Esophagus squamous epithelium (tissue), 5 donors: ENCODE data around the gene TRAP1. TPM values are rescaled to one million over a fixed set of nuclear protein-coding genes. Genes with fewer than 3 reads are reported as not detected.
A peak's percentile ranks its signal among the peaks of the same experiment; 100 is the strongest.
"Not testable (repeated sequence)": the region's sequence is repeated elsewhere in the genome, so short reads cannot be mapped to it uniquely, and the experiment has no call there.

Experiments
- DNase-seq: peaks from one replicate; lab custom pipeline; 2025; lab: John Stamatoyannopoulos, UW
- H3K27ac ChIP-seq, 4 donors: fragments of 200-600 bp; sonication (generic); one replicate each; pipeline ENCODE4 v1.5.1; 2016 to 2019; ENCODE audit warnings: mild to moderate bottlenecking in 1 of 4
- H3K27me3 ChIP-seq, 4 donors: fragments of 200-600 bp; sonication (generic); 1 replicate in 3 of 4; 2 replicates in 1 of 4; pipeline versions ENCODE4 v1.5.1 to v1.6.0; 2017 to 2021; ENCODE audit warnings: antibody characterized with exemption in 1 of 4
- H3K36me3 ChIP-seq, 3 donors: fragments of 200-600 bp; sonication (generic); one replicate each; pipeline ENCODE4 v1.5.1; 2016 to 2019
- H3K4me1 ChIP-seq, 3 donors: fragments of 200-600 bp; sonication (generic); one replicate each; pipeline ENCODE4 v1.5.1; 2017 to 2019
- H3K4me3 ChIP-seq, 4 donors: fragments of 200-600 bp; sonication (generic); 1 replicate in 3 of 4; 2 replicates in 1 of 4; pipeline ENCODE4 v1.5.1; 2016 to 2019; ENCODE audit warnings: mild to moderate bottlenecking in 2 of 4, moderate library complexity in 1 of 4
- H3K9me3 ChIP-seq, 3 donors: fragments of 200-600 bp; sonication (generic); one replicate each; pipeline ENCODE4 v1.5.1; 2016 to 2019
- POLR2A ChIP-seq, 4 donors: fragments of 450-650 bp; IDR thresholded peaks; one replicate each; pipeline ENCODE4 v1.6.1; 2017; ENCODE audit warnings: antibody characterized with exemption in 4 of 4, mild to moderate bottlenecking in 4 of 4, moderate library complexity in 3 of 4
- WGBS, 2 donors: methylation state at CpG; one replicate each; pipeline ENCODE4 v1.1.5; 2018; 5-methylcytosine and 5-hydroxymethylcytosine counted together
- intact Hi-C: fragments of 100-400 bp; cut with DNase I; formaldehyde crosslinking; loops from one replicate; pipeline ENCODE4 v1.15.0; 2022
- total RNA-seq, 4 donors: library from RNA; depleted of rRNA; stranded (reverse); fragments of >200 nt; gene quantifications; one replicate each; pipeline ENCODE4 v1.1.0, GENCODE V29; 2016
- TF ChIP-seq, protein P1 (sequence below), 6 experiments: fragments of 450-650 bp in 4 of 6; fragments of 200-600 bp in 2 of 6; sonication (generic) in 2 of 6; IDR thresholded peaks; one replicate each; pipeline ENCODE4 v1.5.1; 2016 to 2019; ENCODE audit warnings: antibody characterized with exemption in 6 of 6, mild to moderate bottlenecking in 4 of 6, moderate library complexity in 4 of 6
- donor health status: DM: yes; HTN: yes; CAD: no.

TRAP1 gene
- total RNA-seq, 4 donors from 2014 or later = 76.5 to 121 (median 97.6) TPM

DNA sequence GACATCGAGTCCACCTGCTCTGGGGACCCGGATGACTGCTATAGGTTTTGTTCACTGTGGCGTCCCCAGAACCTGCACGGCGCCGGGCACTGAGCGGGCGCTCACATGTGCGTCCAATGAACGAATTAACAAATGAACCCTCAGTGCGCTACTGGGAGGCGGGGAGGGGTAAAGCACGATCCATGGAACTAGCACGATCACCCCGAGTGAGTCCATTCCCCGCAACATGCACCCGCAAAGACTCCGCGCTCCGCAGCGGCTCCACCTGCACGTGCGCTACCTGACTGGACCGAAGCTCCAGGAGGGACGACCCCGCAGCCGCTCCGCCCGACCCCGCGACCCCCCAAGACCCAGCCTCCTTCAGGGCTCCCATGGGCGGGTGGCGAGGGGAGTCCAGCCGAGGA is 491 bp downstream of the TRAP1 start:
- Histone ChIP-seq H3K27ac (peak overlapping the region; percentile 72 to 95 (median 93)), H3K4me1 (peaks cover 5 to 55% (median 9%) of the 10 kb centered on the region in 3 donors), H3K36me3 (peaks cover 0 to 11% (median 0%) of the 10 kb centered on the region in 3 donors), H3K27me3 (no peaks in the 10 kb centered on the region), H3K9me3 (no peaks in the 10 kb centered on the region), H3K4me3 (peak overlapping the region; percentile 81 to 98 (median 95))
- no peak for DNase-seq
- TF ChIP-seq, protein P1, sequence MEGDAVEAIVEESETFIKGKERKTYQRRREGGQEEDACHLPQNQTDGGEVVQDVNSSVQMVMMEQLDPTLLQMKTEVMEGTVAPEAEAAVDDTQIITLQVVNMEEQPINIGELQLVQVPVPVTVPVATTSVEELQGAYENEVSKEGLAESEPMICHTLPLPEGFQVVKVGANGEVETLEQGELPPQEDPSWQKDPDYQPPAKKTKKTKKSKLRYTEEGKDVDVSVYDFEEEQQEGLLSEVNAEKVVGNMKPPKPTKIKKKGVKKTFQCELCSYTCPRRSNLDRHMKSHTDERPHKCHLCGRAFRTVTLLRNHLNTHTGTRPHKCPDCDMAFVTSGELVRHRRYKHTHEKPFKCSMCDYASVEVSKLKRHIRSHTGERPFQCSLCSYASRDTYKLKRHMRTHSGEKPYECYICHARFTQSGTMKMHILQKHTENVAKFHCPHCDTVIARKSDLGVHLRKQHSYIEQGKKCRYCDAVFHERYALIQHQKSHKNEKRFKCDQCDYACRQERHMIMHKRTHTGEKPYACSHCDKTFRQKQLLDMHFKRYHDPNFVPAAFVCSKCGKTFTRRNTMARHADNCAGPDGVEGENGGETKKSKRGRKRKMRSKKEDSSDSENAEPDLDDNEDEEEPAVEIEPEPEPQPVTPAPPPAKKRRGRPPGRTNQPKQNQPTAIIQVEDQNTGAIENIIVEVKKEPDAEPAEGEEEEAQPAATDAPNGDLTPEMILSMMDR (IDR thresholded peaks at IDR 0.05) = no peak
- TF ChIP-seq POLR2A (IDR thresholded peaks at IDR 0.05) = no peak
- 0% methylated on average over 2 to 7 of the region's 34 CpGs for WGBS, 2 donors
- intact Hi-C loops = no loop called here

DNA sequence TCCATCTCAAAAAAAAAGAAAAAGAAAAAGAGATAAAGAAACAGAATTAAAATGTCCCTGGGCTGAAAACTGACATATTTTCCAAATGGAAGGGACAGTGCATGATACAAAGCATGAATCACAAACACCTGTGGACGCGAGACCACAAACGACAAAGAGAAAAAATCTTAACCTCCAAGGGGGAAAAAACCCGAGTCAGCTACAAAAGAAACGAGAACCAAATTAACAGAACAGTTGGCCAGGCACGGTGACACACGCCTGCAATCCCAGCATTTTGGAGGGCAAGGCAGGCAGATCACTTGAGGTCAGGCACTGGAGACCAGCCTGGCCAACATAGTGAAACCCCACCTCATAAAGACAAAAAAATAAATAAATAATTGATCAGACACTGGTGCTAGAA is 1.9 kb downstream of the TRAP1 start:
- Histone ChIP-seq H3K36me3 (peaks cover 0 to 12% (median 0%) of the 10 kb centered on the region in 3 donors), H3K27ac (no peak overlapping the region), H3K27me3 (no peaks in the 10 kb centered on the region), H3K9me3 (no peaks in the 10 kb centered on the region), H3K4me1 (peaks cover 5 to 55% (median 9%) of the 10 kb centered on the region in 3 donors), H3K4me3 (no peak overlapping the region)
- DNase-seq = no peak
- intact Hi-C loops = no loop called here
- TF ChIP-seq POLR2A (IDR thresholded peaks at IDR 0.05) = no peak
- TF ChIP-seq, protein P1 (IDR thresholded peaks at IDR 0.05) = no peak
- WGBS, 2 donors = 82 to 84% methylated on average over 7 of the region's 7 CpGs

DNA sequence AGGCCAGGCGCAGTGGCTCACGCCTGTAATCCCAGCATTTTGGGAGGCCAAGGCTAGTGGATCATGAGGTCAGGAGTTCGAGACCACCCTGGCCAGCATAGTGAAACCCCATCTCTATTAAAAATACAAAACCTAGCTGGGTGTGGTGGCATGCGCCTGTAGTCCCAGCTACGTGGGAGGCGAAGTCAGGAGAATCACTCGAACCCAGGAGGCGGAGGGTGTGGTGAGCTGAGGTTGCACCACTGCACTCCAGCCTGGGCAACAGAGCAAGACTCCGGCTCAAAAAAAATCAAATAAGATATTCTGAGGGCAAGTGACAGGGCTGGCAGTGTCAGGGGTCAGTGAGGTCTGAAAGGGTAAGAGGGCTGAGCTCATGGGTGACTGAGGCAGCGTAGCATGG is 2.9 kb downstream of the TRAP1 start:
- H3K4me3 ChIP-seq, intact Hi-C loops, H3K27me3 ChIP-seq, DNase-seq, H3K27ac ChIP-seq, H3K9me3 ChIP-seq: not testable (repeated sequence)
- 92 to 94% methylated on average over 9 to 10 of the region's 10 CpGs for WGBS, 2 donors
- peaks cover 0 to 23% (median 0%) of the 10 kb centered on the region in 3 donors for H3K36me3 ChIP-seq
- peaks cover 5 to 55% (median 9%) of the 10 kb centered on the region in 3 donors for H3K4me1 ChIP-seq

DNA sequence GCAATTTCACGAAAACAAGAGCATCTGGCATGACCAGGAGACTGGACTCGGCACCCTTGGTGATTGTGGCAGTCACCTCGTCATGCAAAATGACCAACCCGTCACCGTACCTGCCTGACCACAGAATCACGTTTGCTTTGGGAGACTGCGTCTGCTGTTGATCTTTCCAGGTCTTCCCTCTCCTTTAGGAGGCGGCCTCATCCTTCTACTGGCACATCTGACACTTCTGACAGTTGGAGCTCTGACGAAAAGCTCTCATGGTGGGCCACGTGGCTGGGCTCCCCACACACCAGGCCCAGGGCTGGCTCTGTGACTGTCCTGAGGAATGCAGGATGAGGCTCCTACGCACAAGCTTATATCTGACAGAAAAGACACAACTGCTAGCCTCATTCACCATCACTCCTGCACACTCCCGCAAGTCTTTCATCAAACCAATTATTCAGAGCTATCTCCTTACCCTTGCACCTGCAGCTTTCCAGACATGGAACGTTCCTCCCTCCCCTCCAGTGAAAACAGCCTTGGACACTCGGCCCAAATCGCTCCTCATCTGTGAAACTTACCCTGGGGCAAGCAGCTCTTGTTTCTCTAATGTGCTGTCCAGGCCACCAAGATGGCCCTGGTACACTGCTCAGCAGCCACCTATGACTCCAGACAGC is 3.6 kb downstream of the TRAP1 start:
- Histone ChIP-seq H3K27ac (peak overlapping the region; percentile 51 to 80 (median 67)), H3K27me3 (no peaks in the 10 kb centered on the region), H3K9me3 (no peaks in the 10 kb centered on the region), H3K36me3 (peaks cover 0 to 24% (median 0%) of the 10 kb centered on the region in 3 donors), H3K4me3 (peak overlapping the region in 3 of 4 donors; percentile 1 to 21 (median 20)), H3K4me1 (peaks cover 5 to 55% (median 9%) of the 10 kb centered on the region in 3 donors)
- no peak for DNase-seq
- WGBS, 2 donors = 71 to 76% methylated on average over 10 to 15 of the region's 15 CpGs
- TF ChIP-seq POLR2A (IDR thresholded peaks at IDR 0.05) = no peak
- TF ChIP-seq, protein P1 (IDR thresholded peaks at IDR 0.05) = no peak
- intact Hi-C loops = no loop called here

DNA sequence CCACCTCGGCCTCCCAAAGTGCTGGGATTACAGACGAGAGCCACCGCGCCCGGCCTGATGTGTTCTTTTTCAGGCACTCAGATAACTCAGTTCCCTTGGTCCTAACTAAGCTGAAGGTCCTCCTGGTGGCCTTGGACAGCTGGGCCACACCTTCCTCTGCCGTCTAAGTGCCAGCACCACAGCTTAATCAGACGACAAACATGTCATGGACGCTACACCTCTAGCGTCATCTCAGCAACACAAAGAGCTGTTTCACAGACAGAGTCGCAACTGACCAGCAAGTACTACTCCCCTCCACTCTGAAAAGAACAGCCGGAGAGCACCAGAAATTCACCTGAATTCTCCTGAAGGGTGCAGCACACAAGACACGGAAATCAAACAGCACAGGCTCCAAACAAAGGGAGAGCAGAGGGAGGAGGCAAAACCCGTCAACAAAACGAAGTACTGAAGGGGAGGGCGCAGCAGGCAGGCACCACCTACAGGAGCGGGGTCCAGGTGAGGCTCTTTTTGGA is 4.4 kb downstream of the TRAP1 start:
- H3K36me3 ChIP-seq = peaks cover 0 to 28% (median 0%) of the 10 kb centered on the region in 3 donors
- H3K4me3 ChIP-seq = peak overlapping the region in 3 of 4 donors; percentile 1 to 21 (median 20)
- no peaks in the 10 kb centered on the region for H3K9me3 ChIP-seq
- no peak for DNase-seq
- peak overlapping the region; percentile 51 to 80 (median 67) for H3K27ac ChIP-seq
- intact Hi-C loops = no loop called here
- H3K4me1 ChIP-seq = peaks cover 2 to 51% (median 9%) of the 10 kb centered on the region in 3 donors
- H3K27me3 ChIP-seq = no peaks in the 10 kb centered on the region
- WGBS, 2 donors = 48 to 60% methylated on average over 6 to 11 of the region's 16 CpGs
- no peak for TF ChIP-seq POLR2A (IDR thresholded peaks at IDR 0.05)
- TF ChIP-seq, protein P1 (IDR thresholded peaks at IDR 0.05) = no peak
